Measurements from ENCODE around the gene CES2. TPM values are rescaled to one million over a fixed set of nuclear protein-coding genes. Genes with fewer than 3 reads are reported as not detected.

Gene CES2
- total and polyA plus RNA-seq, 9 of the 15 experiments (the other 6 are each of a cell fraction or from before 2014, with no cell fraction given): 2.2 to 37.9 (median 24.4) TPM

GRCh38 chr16:66920924-66921680 is 14.2 kb upstream of the CES2 start:
- no peak overlapping the region for H2AFZ ChIP-seq (ENCODE audit: low read depth, low read length)
- H3K27ac ChIP-seq (ENCODE audit: extremely low read depth, low read depth, low read length): no peak overlapping the region
- no peak for DNase-seq (ENCODE audit: extremely low read depth in 1 of 4, low spot score in 3 of 4)
- H3K36me3 ChIP-seq (ENCODE audit: control insufficient read depth, insufficient read depth, low read length): no peaks in the 10 kb centered on the region
- POLR2A ChIA-PET: interaction anchor here (0.6 to 2.0 kb wide), 4 partner anchors 8 to 368 kb away, joined by 3 to 11 read pairs (median 7); partner anchors contain the start of gene CIAO2B
- no peak for ATAC-seq
- H3K27me3 ChIP-seq (ENCODE audit: control insufficient read depth in 2 of 2, insufficient read depth in 2 of 2, low read length in 2 of 2): peaks cover 11 to 62% of the 10 kb centered on the region in 2 experiments; a peak in 3 of 5 replicates
- intact Hi-C loops (cut with micrococcal nuclease): no loop called here
- no peaks in the 10 kb centered on the region for H3K9me3 ChIP-seq (replicated peaks; ENCODE audit: control insufficient read depth, insufficient read depth, low read depth, low read length)
- H3K4me1 ChIP-seq (replicated peaks in 1 of 2; ENCODE audit: control insufficient read depth in 2 of 2, insufficient read depth in 2 of 2, low read length in 2 of 2): peaks cover 0 to 32% of the 10 kb centered on the region in 2 experiments; a peak in 3 of 5 replicates
- H3K9ac ChIP-seq (ENCODE audit: insufficient read depth in 1 of 2, low read depth in 2 of 2, low read length in 2 of 2): no peak overlapping the region; a peak in 1 of 4 replicates
- CTCF ChIA-PET (ENCODE audit: low intra/inter-chr PET ratio): no interaction called here
- FAIRE-seq: no peak
- H3K79me2 ChIP-seq (ENCODE audit: control insufficient read depth, insufficient read depth, low read length): no peaks in the 10 kb centered on the region
- no peak overlapping the region for H3K4me2 ChIP-seq (ENCODE audit: insufficient read depth, low read length)
- H3K4me3 ChIP-seq: no peak overlapping the region
- in situ Hi-C loops (cut with MboI): no loop called here
- BruUV-seq (replicated peaks): no TSS peak
- H3K9me1 ChIP-seq (ENCODE audit: control insufficient read depth, insufficient read depth, low read length): no peaks in the 10 kb centered on the region
- no peaks in the 10 kb centered on the region; the same call in 1 of the 2 replicates for H4K20me1 ChIP-seq (replicated peaks; ENCODE audit: control insufficient read depth, insufficient read depth, low read length)
- TF ChIP-seq ZNF79 (CRISPR knock-in tag; IDR thresholded peaks at IDR 0.05; ENCODE audit: low read depth) (no peak), NR4A1 (CRISPR knock-in tag; IDR thresholded peaks at IDR 0.05) (no peak), NR4A1 (tag; IDR thresholded peaks at IDR 0.05) (no peak), ZNF830 (CRISPR knock-in tag; IDR thresholded peaks at IDR 0.05) (no peak)
- TF ChIP-seq, protein P1, sequence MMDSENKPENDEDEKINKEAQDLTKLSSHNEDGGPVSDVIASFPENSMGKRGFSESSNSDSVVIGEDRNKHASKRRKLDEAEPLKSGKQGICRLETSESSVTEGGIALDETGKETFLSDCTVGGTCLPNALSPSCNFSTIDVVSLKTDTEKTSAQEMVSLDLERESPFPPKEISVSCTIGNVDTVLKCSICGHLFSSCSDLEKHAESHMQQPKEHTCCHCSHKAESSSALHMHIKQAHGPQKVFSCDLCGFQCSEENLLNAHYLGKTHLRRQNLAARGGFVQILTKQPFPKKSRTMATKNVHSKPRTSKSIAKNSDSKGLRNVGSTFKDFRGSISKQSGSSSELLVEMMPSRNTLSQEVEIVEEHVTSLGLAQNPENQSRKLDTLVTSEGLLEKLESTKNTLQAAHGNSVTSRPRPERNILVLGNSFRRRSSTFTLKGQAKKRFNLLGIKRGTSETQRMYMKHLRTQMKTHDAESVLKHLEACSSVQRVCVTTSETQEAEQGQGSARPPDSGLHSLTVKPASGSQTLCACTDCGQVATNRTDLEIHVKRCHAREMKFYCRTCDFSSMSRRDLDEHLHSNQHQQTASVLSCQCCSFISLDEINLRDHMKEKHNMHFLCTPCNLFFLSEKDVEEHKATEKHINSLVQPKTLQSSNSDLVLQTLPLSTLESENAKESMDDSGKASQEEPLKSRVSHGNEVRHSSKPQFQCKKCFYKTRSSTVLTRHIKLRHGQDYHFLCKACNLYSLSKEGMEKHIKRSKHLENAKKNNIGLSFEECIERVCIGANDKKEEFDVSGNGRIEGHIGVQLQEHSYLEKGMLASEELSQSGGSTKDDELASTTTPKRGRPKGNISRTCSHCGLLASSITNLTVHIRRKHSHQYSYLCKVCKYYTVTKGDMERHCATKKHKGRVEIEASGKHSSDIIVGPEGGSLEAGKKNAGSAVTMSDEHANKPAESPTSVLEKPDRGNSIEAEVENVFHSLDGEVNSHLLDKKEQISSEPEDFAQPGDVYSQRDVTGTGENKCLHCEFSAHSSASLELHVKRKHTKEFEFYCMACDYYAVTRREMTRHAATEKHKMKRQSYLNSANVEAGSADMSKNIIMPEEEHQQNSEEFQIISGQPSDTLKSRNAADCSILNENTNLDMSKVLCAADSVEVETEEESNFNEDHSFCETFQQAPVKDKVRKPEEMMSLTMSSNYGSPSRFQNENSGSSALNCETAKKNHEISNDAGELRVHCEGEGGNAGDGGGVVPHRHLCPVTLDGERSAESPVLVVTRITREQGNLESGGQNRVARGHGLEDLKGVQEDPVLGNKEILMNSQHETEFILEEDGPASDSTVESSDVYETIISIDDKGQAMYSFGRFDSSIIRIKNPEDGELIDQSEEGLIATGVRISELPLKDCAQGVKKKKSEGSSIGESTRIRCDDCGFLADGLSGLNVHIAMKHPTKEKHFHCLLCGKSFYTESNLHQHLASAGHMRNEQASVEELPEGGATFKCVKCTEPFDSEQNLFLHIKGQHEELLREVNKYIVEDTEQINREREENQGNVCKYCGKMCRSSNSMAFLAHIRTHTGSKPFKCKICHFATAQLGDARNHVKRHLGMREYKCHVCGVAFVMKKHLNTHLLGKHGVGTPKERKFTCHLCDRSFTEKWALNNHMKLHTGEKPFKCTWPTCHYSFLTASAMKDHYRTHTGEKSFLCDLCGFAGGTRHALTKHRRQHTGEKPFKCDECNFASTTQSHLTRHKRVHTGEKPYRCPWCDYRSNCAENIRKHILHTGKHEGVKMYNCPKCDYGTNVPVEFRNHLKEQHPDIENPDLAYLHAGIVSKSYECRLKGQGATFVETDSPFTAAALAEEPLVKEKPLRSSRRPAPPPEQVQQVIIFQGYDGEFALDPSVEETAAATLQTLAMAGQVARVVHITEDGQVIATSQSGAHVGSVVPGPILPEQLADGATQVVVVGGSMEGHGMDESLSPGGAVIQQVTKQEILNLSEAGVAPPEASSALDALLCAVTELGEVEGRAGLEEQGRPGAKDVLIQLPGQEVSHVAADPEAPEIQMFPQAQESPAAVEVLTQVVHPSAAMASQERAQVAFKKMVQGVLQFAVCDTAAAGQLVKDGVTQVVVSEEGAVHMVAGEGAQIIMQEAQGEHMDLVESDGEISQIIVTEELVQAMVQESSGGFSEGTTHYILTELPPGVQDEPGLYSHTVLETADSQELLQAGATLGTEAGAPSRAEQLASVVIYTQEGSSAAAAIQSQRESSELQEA (IDR thresholded peaks at IDR 0.05; ENCODE audit: low read depth): no peak
- WGBS (ENCODE audit: insufficient coverage, low coverage, missing lambda C conversion rate): 7% methylated on average over 9 of the region's 9 CpGs
